ENCODE results near the gene RARRES2.

RARRES2 gene

GRCh38 chr7:150367677-150368095, 26.3 kb upstream of the RARRES2 start:
- DNase-seq (ENCODE audit: insufficient read length, low spot score) (no peak), FAIRE-seq (no peak)
- TF ChIP-seq CTCF (IDR thresholded peaks at IDR 0.05; ENCODE audit: insufficient read depth, missing control alignments) = no peak

- no peak for TF ChIP-seq CTCF (IDR thresholded peaks at IDR 0.05; ENCODE audit: insufficient read depth, missing control alignments)
- FAIRE-seq (no peak), DNase-seq (ENCODE audit: insufficient read length, low spot score) (no peak)
Measured at GRCh38 chr7:150365673-150366398, 24.4 kb upstream of the RARRES2 start.

- FAIRE-seq (no peak), DNase-seq (ENCODE audit: insufficient read length, low spot score) (no peak)
- TF ChIP-seq CTCF (IDR thresholded peaks at IDR 0.05; ENCODE audit: insufficient read depth, missing control alignments) = no peak
Measured at GRCh38 chr7:150365194-150365593, 23.8 kb upstream of the RARRES2 start.

GRCh38 chr7:150363872-150364271, 22.4 kb upstream of the RARRES2 start:
- DNase-seq (ENCODE audit: insufficient read length, low spot score) (no peak), FAIRE-seq (no peak)
- TF ChIP-seq CTCF (IDR thresholded peaks at IDR 0.05; ENCODE audit: insufficient read depth, missing control alignments) = no peak

GRCh38 chr7:150363370-150363769, 21.9 kb upstream of the RARRES2 start:
- no peak for TF ChIP-seq CTCF (IDR thresholded peaks at IDR 0.05; ENCODE audit: insufficient read depth, missing control alignments)
- DNase-seq (ENCODE audit: insufficient read length, low spot score) (no peak), FAIRE-seq (no peak)

GRCh38 chr7:150361807-150362621, 20.6 kb upstream of the RARRES2 start:
- no peak for TF ChIP-seq CTCF (IDR thresholded peaks at IDR 0.05; ENCODE audit: insufficient read depth, missing control alignments)
- FAIRE-seq (no peak), DNase-seq (ENCODE audit: insufficient read length, low spot score) (no peak)

- no peak for DNase-seq (ENCODE audit: insufficient read length, low spot score)
- FAIRE-seq = no peak
- TF ChIP-seq CTCF (IDR thresholded peaks at IDR 0.05; ENCODE audit: insufficient read depth, missing control alignments) = no peak
Measured at GRCh38 chr7:150361402-150361801, 20.0 kb upstream of the RARRES2 start.

All from D721Med (cell line).